T-helper 2 cell treated with Interferon-gamma antibody and Interleukin-4, amounts not matched to agents 100 ng/mL and 5 ng/mL, for 36 hours (primary cell): ENCODE data around the gene SORCS2. TPM values are rescaled to one million over a fixed set of nuclear protein-coding genes. Genes with fewer than 3 reads are reported as not detected.

Experiments used
- intact Hi-C: fragments of 100-400 bp; cut with micrococcal nuclease; formaldehyde crosslinking; loops from one replicate; pipeline ENCODE4 v1.15.1; 2023
- total RNA-seq: library from RNA; stranded (reverse); gene quantifications from 2 replicates; pipeline ENCODE4 v1.2.3, GENCODE V29; 2022

The SORCS2 gene
- total RNA-seq, 1 donor from 2014 or later = 0.05 TPM

GRCh38 chr4:7322166-7322991 is 130.0 kb downstream of the SORCS2 start:
- intact Hi-C loops = no loop called here

- intact Hi-C loops = no loop called here
These were observed 131.1 kb downstream of the SORCS2 start for GRCh38 chr4:7323461-7323871.

- intact Hi-C loops = no loop called here
These were observed 131.7 kb downstream of the SORCS2 start for GRCh38 chr4:7323872-7324650.

- intact Hi-C loops = no loop called here
These were observed 132.3 kb downstream of the SORCS2 start for GRCh38 chr4:7324651-7325121.

DNA sequence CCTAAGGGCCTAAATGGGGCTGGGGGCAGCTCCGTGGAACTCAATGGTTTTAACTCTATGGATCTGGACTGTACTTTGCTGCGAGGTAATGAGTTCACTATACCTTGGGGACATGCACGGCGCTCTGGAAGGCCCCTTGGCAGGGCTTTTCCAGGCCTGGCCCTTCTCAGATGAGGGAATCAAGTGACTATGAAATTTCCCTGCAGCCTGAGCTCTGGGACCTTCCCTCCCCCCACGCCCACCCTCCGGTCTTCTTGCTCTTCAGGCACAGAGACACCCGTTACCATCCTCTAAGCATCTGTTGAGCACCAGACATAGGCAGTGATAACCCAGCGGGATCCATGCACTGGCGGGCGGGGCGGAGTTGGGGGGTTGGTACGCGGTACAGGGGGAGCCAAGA is 133.2 kb downstream of the SORCS2 start:
- intact Hi-C loops = no loop called here

GRCh38 chr4:7326306-7326692 is 134.0 kb downstream of the SORCS2 start:
- intact Hi-C loops = no loop called here

- intact Hi-C loops = no loop called here
These were observed 134.5 kb downstream of the SORCS2 start for GRCh38 chr4:7326693-7327340.

GRCh38 chr4:7327341-7327885 is 135.1 kb downstream of the SORCS2 start:
- intact Hi-C loops = no loop called here

- intact Hi-C loops = no loop called here
These were observed 136.0 kb downstream of the SORCS2 start for GRCh38 chr4:7328162-7328912.

DNA sequence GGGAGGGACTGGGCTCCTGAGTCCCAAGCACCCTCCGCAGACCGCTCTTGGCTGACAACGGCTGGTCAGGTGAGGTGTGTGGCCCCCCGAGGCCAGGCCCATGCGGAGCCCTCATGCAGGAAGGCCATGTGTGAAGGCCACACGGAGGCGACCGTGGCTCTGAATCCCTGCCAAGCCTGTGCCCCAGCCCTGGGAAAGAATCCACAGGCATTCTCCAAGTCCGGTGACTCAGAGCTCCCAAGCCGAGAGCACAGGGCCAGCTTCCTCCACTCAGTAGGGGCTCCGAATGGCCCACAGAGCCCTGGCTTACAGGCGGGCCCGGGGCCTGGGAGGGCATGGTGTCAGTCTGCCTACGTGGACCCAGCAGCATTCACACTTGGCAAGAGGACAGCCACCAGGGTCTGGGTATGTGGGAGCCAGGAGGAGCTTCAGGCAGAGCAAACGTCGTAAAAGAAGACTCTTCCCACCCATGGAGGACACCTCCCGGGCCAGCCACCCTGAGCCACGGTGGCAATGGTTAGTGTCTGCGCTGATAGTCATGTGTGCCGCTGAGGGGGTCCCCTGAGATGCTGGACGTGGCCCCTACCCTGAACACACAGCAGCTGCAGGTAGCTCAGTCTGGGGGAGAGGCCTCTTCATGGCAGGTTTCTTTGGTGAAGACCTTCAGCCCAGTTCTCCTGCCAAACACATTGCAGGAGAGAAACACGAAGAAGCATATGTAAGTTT is 136.7 kb downstream of the SORCS2 start:
- intact Hi-C loops = no loop called here

GRCh38 chr4:7330031-7330596 is 137.8 kb downstream of the SORCS2 start:
- intact Hi-C loops = no loop called here

GRCh38 chr4:7330811-7331681 is 138.7 kb downstream of the SORCS2 start:
- intact Hi-C loops = no loop called here

- intact Hi-C loops = no loop called here
These were observed 139.3 kb downstream of the SORCS2 start for GRCh38 chr4:7331682-7332000.

GRCh38 chr4:7332216-7333023 is 140.1 kb downstream of the SORCS2 start:
- intact Hi-C loops = no loop called here

DNA sequence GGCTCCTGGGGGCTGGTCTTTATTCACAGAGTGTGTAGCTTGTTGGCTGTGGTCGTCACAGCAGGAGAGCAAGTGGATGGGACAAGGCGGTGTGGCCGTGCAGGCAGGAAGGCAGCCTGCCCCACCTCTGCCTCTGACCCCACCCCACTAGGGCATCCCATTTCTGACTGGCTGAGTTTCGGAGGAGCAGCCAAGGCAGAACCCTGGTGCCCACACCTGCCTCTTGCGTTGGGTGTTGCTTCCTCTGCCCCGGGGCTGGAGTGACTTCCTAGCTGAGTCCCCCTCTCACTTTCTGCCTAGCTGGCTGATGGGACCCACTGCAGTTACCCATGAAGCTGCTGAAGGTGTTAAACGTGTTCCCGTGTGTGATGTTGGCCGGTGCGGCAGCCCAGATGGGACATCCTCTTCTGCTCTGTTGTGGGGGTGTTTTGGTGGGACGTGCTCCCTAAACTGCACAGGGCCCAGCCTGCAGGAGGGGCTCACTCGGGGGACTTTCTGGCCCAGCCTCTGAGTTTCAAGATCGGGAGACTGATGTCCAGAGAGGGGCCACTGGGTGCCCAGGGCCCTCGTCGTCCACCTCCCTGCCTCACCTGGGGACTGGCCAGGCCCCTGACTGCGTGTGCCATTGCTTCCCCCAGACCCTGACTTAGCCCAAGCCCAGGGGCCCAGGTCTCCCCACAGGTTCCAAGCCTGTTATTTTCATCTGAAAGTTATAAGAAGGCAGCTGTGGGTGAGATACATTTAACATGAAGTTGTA is 140.9 kb downstream of the SORCS2 start:
- intact Hi-C loops = no loop called here

DNA sequence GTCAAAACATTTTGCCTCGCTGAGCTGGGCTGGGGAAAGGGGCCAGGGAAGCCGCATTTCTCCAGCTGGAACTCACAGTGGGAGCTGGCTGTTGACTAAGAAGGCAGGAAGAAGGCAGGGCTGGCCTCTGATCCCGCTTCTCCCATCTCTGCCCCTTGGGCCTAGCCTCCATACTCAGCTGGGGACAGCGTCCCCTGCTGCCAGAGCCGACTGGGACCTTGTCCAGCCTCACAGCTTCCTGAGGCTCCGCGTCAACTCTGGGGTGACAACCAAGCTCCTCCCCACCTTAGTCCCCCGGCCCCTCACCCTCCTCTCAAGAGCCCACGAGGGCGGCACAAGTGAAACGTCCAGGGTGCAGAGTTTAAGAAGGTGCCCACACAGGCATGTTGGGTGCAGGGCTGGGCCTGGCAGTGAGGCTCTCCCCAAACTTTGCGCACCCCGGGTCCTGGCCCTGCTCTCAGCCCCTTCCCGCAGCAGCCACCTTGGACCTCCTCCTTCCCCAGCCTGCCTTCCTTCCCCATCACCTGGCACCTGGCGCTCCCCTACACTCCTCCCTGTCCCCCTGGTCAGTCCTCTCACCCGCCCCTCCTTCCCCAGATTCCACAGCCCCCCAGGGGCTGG is 141.6 kb downstream of the SORCS2 start:
- intact Hi-C loops = no loop called here
